HG03521 (cell line): ENCODE results near the gene CBY2.
"Not testable (repeated sequence)": the region's sequence is repeated elsewhere in the genome, so short reads cannot be mapped to it uniquely, and the experiment has no call there.

Experiments used
- ATAC-seq: cut with Tn5 transposase; IDR thresholded peaks from one replicate; pipeline ENCODE4 v1.9.1; 2021; ENCODE audit warnings: mild to moderate bottlenecking, moderate library complexity; ENCODE audit not compliant: unreplicated experiment

The CBY2 gene

DNA sequence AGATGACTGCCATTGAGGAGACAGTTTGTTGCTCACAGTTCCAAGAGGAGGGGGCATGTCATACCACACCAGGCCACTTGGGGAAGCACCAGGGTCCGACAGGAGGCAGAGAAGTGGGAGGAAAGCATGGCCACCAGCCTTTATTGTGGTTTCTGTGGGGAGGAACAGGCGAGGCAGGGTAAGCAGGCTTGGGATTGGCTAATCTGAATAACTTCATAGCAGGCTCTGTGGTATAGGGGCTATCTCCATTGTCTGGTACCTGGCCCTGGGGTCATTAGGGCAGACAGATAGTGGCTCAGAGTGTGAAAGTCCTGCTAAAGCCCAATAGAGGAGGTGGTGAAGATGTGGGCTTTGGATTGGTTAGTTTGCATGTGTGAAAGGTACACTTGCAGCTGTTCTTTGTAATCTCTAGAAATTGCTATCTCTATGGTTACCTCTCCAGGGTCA, 35.5 kb downstream of the CBY2 start:
- ATAC-seq: no peak

GRCh38 chr13:45742985-45743384, 40.9 kb downstream of the CBY2 start:
- no peak for ATAC-seq

DNA sequence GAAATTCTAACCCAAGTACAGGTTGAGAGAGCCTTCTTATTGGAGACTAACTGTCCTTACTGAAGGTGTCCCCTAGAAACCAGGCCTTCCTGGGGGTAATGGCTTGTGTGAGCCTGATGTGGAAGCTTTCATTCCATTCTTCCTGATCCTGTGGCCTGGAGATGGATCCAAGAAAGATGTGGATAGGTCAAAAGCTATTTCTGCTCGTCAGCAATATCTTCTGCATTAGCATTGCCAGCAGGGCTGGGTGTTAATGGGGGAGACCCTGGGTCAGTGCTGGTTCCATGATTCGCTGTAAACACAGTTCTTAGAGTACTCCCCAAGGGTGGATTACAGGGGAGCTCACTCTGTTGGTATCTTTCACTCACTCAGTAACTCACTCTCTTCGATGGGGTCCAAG, 42.9 kb downstream of the CBY2 start:
- no peak for ATAC-seq

GRCh38 chr13:45747071-45747470, 45.0 kb downstream of the CBY2 start:
- ATAC-seq: no peak

DNA sequence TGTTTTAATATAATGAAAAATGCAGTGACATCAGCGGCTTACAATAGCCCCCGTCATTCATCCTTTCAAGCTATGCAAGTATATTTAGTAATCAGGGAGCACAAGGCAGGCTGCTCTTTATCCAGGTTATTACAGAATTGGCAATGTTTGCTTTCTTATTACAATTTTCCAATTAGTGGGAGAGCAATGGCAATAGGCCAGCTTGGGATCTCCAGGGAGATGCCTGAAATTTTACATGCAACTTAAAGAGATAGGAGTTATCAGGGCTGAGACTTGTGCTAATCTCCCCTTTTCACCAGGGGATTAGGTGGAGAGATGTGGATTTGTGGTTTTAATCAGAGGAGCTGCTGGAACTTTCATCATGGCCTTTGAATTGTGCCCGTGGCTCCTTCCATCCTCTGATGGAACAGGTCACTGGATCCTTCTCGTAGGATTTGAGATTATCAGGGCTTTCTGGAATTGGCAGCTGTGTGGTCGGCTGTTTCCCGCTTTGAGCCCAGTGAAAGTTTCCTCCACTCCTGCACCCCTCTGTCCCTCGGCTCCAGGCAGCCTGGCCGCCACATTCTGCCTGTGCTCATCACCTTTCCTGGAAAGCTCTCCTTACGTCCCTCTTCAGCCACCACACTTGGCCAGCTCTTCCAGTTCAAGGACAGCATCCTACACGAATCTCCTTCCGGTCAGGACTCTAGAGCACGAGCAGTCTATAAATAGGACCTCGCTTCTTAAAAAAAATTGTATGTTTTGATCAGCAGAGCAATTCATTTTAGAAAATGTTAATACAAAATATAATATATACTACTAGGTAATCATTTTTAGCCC, 47.0 kb downstream of the CBY2 start:
- no peak for ATAC-seq

DNA sequence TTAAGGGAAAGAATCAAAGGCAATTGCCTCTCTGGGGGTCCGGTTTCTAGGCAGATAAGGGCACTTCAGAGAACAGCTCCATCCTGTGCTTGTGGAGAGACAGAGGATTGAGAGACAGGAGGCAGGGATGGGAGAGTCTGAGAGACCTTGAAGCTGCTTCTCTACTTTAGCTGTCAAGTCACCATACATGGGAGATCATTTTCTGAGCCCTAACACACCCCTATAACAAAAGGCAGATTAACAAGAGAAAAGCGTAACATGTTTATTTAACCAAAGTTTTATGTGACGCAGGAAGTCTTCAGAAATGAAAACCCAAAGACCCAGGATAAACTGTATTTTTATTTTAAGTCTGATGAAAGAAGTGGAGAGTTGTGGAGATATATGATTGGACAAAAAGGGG, 48.4 kb downstream of the CBY2 start:
- ATAC-seq: no peak

DNA sequence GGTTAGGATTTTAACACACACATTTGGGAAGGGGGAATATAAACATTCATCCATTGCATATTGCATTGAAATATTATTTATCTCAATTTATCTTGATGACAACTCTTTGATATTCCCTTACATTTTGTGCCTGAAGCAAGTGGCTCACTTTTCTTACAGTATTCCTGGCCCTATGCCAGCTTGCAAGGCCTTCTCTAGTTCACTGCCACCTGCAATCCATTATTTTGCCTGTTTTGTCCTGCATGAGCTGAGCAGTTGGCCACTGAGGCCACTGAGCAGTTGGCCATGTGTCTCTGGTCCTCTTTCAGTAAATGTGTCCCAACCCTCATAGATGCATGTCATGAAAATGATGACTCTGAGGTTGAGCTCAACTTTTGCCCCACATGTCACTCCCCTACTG, 49.8 kb downstream of the CBY2 start:
- ATAC-seq: no peak

DNA sequence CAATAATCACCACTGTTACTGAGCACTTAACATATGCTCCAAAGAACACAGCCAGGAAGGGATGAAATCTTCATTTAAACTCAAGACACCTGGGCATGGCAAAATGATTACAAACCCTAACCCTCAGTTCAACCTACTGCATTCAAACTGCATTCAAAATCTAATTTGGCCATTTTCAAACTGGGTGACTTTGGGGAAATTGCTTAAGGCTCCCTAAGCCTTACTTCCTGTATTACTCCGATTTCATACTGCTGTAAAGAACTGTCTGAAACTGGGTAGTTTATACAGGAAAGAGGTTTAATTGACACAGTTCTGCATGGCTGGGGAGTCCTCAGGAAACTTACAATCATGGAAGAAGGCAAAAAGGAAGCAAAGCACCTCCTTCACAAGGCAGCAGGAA, 50.4 kb downstream of the CBY2 start:
- ATAC-seq: no peak

DNA sequence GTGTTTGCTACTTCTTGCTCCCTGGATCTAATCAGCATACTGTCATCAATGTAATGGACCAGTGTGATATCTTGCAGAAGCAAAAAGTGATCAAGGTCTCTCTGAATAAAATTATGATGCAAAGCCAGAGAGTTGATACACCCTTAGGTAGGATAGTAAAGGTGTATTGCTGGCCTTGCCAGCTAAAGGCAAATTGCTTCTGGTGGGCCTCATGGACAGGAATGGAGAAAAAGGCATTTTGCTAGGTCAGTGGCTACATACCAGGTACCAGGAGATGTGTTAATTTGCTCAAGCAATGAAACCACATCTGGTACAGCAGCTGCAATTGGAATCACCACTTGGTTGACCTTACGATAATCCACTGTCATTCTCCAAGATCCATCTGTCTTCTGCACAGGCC, 54.4 kb downstream of the CBY2 start:
- ATAC-seq: not testable (repeated sequence)

DNA sequence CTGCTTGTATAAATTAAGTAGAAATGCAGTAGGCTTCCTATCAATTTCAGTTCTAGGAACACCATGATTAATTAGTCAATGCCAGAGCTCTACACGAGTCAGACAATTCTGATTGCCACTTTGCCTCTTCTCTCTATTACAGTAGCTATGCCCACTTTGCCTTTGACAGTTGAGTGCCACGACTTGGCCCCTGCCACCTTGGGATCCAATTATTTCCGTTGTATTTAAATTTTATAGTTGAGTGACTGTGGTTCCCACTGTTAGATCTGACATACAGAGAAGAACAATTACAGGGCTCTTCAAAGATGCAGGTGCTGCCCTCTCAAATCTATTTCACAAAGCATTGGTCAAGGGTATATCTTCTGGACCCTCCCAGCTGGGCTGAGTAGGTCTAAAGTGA, 55.5 kb downstream of the CBY2 start:
- not testable (repeated sequence) for ATAC-seq

DNA sequence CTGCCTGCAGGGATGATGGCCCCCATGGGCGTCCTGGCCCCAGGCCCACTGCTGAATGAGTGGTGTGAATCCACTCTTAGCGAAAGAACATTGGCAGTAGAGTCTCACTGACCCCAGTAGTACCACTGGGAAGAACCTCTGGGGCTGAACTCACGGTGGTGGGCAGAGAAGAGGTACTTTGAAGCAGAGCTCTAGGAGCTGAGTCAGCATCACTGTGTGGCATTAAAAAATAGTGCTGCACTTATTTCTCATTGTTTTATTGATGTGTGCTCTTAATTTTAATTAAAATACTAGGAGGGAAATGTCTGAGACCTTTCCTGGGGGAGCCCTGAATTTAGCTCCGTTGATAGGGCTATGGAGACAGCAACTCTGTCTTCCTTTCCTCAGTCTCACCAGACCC, 61.3 kb downstream of the CBY2 start:
- ATAC-seq: no peak
